ENCODE results near the gene WAC.
"Not testable (repeated sequence)": the region's sequence is repeated elsewhere in the genome, so short reads cannot be mapped to it uniquely, and the experiment has no call there.

WAC gene

GRCh38 chr10:28532337-28533185, at the start of gene WAC:
TSS of gene WAC (plus strand) at chr10:28533118. CDS start at chr10:28533580, 462 bp downstream.
- DNase-seq (ENCODE audit: low read depth), result peak; percentile 89

GRCh38 chr10:28489206-28489605, 43.7 kb upstream of the WAC start:
- DNase-seq (ENCODE audit: low read depth), result no peak

- DNase-seq (ENCODE audit: low read depth), result not testable (repeated sequence)
These were observed 42.6 kb upstream of the WAC start for GRCh38 chr10:28490256-28490865.

- no peak for DNase-seq (ENCODE audit: low read depth)
These were observed 40.6 kb upstream of the WAC start for GRCh38 chr10:28492116-28492920.

GRCh38 chr10:28494420-28494819, 38.5 kb upstream of the WAC start:
- no peak for DNase-seq (ENCODE audit: low read depth)

- no peak for DNase-seq (ENCODE audit: low read depth)
These were observed 37.8 kb upstream of the WAC start for GRCh38 chr10:28495084-28495483.

GRCh38 chr10:28496017-28496416, 36.9 kb upstream of the WAC start:
- no peak for DNase-seq (ENCODE audit: low read depth)

GRCh38 chr10:28496481-28496961, 36.4 kb upstream of the WAC start:
- DNase-seq (ENCODE audit: low read depth), result no peak

GRCh38 chr10:28497313-28498126, 35.4 kb upstream of the WAC start:
- no peak for DNase-seq (ENCODE audit: low read depth)

- not testable (repeated sequence) for DNase-seq (ENCODE audit: low read depth)
These were observed 32.7 kb upstream of the WAC start for GRCh38 chr10:28500203-28500602.

GRCh38 chr10:28503114-28503513, 29.8 kb upstream of the WAC start:
- peak; percentile 17 for DNase-seq (ENCODE audit: low read depth)

GRCh38 chr10:28505359-28505959, 27.5 kb upstream of the WAC start:
- DNase-seq (ENCODE audit: low read depth), result no peak

GRCh38 chr10:28508304-28508925, 24.5 kb upstream of the WAC start:
- DNase-seq (ENCODE audit: low read depth), result no peak

GRCh38 chr10:28509286-28509685, 23.6 kb upstream of the WAC start:
- no peak for DNase-seq (ENCODE audit: low read depth)

GRCh38 chr10:28514648-28515047, 18.3 kb upstream of the WAC start:
- no peak for DNase-seq (ENCODE audit: low read depth)

GRCh38 chr10:28520346-28520745, 12.6 kb upstream of the WAC start:
- DNase-seq (ENCODE audit: low read depth), result no peak

- DNase-seq (ENCODE audit: low read depth), result peak; percentile 80
These were observed 12.1 kb upstream of the WAC start for GRCh38 chr10:28520828-28521227.

GRCh38 chr10:28521961-28522360, 11.0 kb upstream of the WAC start:
- not testable (repeated sequence) for DNase-seq (ENCODE audit: low read depth)

GRCh38 chr10:28523725-28524252, 9.1 kb upstream of the WAC start:
- no peak for DNase-seq (ENCODE audit: low read depth)

- DNase-seq (ENCODE audit: low read depth), result no peak
These were observed 2.2 kb upstream of the WAC start for GRCh38 chr10:28530751-28531150.

GRCh38 chr10:28533186-28533564, 257 bp downstream of the WAC start:
- DNase-seq (ENCODE audit: low read depth), result no peak
